Measurements from ENCODE around the gene NPM1. TPM values are rescaled to one million over a fixed set of nuclear protein-coding genes. Genes with fewer than 3 reads are reported as not detected.

NPM1 gene
- total and polyA plus RNA-seq, 2 of the 13 experiments (the other 11 are each of a cell fraction or from before 2014, with no cell fraction given), result 2,047 to 3,353 TPM

- TF ChIP-seq NR0B2 (CRISPR knock-in tag; IDR thresholded peaks at IDR 0.05) (no peak), ZNF670 (CRISPR knock-in tag; IDR thresholded peaks at IDR 0.05; ENCODE audit: borderline replicate concordance) (no peak), RARA (CRISPR knock-in tag; IDR thresholded peaks at IDR 0.05) (no peak), CBX5 (CRISPR knock-in tag; IDR thresholded peaks at IDR 0.05; ENCODE audit: borderline replicate concordance) (no peak), CREBL2 (CRISPR knock-in tag; IDR thresholded peaks at IDR 0.05; ENCODE audit: borderline replicate concordance) (no peak), BHLHE40 (IDR thresholded peaks at IDR 0.05; ENCODE audit: low read length) (no peak), NONO (IDR thresholded peaks at IDR 0.05) (no peak), NONO (CRISPR knock-in tag; conservative IDR thresholded peaks at IDR 0.05) (no peak)
- H3K27me3 ChIP-seq (ENCODE audit: control insufficient read depth in 1 of 2, insufficient read depth in 2 of 2, low read length in 2 of 2), result peaks cover 2 to 23% of the 10 kb centered on the region in 2 experiments; a peak in 2 of 5 replicates
- no peaks in the 10 kb centered on the region for H3K4me1 ChIP-seq (ENCODE audit: insufficient read depth, low read length)
- H4K20me1 ChIP-seq (ENCODE audit: insufficient read depth, low read length), result no peaks in the 10 kb centered on the region
- no peak overlapping the region for H3K4me2 ChIP-seq (ENCODE audit: low read depth, low read length)
- no peak for DNase-seq (ENCODE audit: low spot score)
- 53% methylated on average over 14 of the region's 14 CpGs for WGBS (ENCODE audit: low lambda C conversion rate)
- ChIA-PET CTCF (ENCODE audit: low intra/inter-chr PET ratio, low total read pairs) (no interaction called here), POLR2A (no interaction called here)
- H3K27ac ChIP-seq (ENCODE audit: extremely low read length, insufficient read depth, low read length), result no peak overlapping the region
- no peak for ATAC-seq
- no peak overlapping the region for H3K4me3 ChIP-seq (replicated peaks in 1 of 3; ENCODE audit: insufficient read depth in 1 of 3, low read depth in 2 of 3, low read length in 3 of 3)
- no peak overlapping the region for H3K9ac ChIP-seq (ENCODE audit: insufficient read depth, low read depth, low read length)
- intact Hi-C loops (cut with micrococcal nuclease; ENCODE audit: unreplicated experiment), result no loop called here
- no peaks in the 10 kb centered on the region for H3K79me2 ChIP-seq (ENCODE audit: insufficient read depth, low read length)
- no TSS peak for BruUV-seq (replicated peaks)
- H2AFZ ChIP-seq (ENCODE audit: low read length), result no peak overlapping the region
- H3K9me3 ChIP-seq (ENCODE audit: low read length), result no peaks in the 10 kb centered on the region
- in situ Hi-C loops (cut with HindIII; ENCODE audit: extremely low pct_ligation_motif_present, low pct_unique_long_range_greater_than_20kb), result no loop called here
- FAIRE-seq, result no peak
- H3K36me3 ChIP-seq (replicated peaks in 1 of 2; ENCODE audit: control insufficient read depth in 1 of 2, insufficient read depth in 2 of 2, low read length in 2 of 2), result no peaks in the 10 kb centered on the region
Measured at GRCh38 chr5:171445644-171446516, 58.2 kb downstream of the NPM1 start.

Measured in HepG2 (cell line).